ENCODE data around the gene COA8.

COA8 gene

GRCh38 chr14:103537175-103537990 is 25.4 kb upstream of the COA8 start:
- DNase-seq (ENCODE audit: low spot score), result no peak

GRCh38 chr14:103538291-103539055 is 24.3 kb upstream of the COA8 start:
- no peak for DNase-seq (ENCODE audit: low spot score)

GRCh38 chr14:103539056-103539825 is 23.5 kb upstream of the COA8 start:
- no peak for DNase-seq (ENCODE audit: low spot score)

- no peak for DNase-seq (ENCODE audit: low spot score)
These were observed 21.7 kb upstream of the COA8 start for GRCh38 chr14:103540821-103541708.

GRCh38 chr14:103541709-103542604 is 20.8 kb upstream of the COA8 start:
- no peak for DNase-seq (ENCODE audit: low spot score)

GRCh38 chr14:103542605-103543088 is 20.1 kb upstream of the COA8 start:
- no peak for DNase-seq (ENCODE audit: low spot score)

GRCh38 chr14:103543140-103543539 is 19.6 kb upstream of the COA8 start:
- no peak for DNase-seq (ENCODE audit: low spot score)

GRCh38 chr14:103543721-103544387 is 18.9 kb upstream of the COA8 start:
- DNase-seq (ENCODE audit: low spot score), result no peak

GRCh38 chr14:103544388-103545218 is 18.2 kb upstream of the COA8 start:
- no peak for DNase-seq (ENCODE audit: low spot score)

GRCh38 chr14:103545219-103545914 is 17.4 kb upstream of the COA8 start:
- no peak for DNase-seq (ENCODE audit: low spot score)

- DNase-seq (ENCODE audit: low spot score), result no peak
These were observed 16.7 kb upstream of the COA8 start for GRCh38 chr14:103545915-103546651.

- DNase-seq (ENCODE audit: low spot score), result peak; percentile 82
These were observed 15.9 kb upstream of the COA8 start for GRCh38 chr14:103546652-103547454.

GRCh38 chr14:103547455-103547940 is 15.3 kb upstream of the COA8 start:
- DNase-seq (ENCODE audit: low spot score), result no peak

- DNase-seq (ENCODE audit: low spot score), result no peak
These were observed 14.8 kb upstream of the COA8 start for GRCh38 chr14:103547941-103548462.

- DNase-seq (ENCODE audit: low spot score), result no peak
These were observed 14.1 kb upstream of the COA8 start for GRCh38 chr14:103548463-103549351.

All from hematopoietic multipotent progenitor cell treated with erythropoietin and hydrocortisone succinate and interleukin-3 and kit ligand, for 17 days (in vitro differentiated cells).